GM21390 (cell line): Measurements from ENCODE around the gene NTN1.

Experiments used
- ATAC-seq: cut with Tn5 transposase; IDR thresholded peaks from one replicate; pipeline ENCODE4 v1.9.1; 2021; ENCODE audit not compliant: unreplicated experiment

The NTN1 gene

GRCh38 chr17:9035249-9035648, 13.9 kb downstream of the NTN1 start:
- ATAC-seq: no peak

DNA sequence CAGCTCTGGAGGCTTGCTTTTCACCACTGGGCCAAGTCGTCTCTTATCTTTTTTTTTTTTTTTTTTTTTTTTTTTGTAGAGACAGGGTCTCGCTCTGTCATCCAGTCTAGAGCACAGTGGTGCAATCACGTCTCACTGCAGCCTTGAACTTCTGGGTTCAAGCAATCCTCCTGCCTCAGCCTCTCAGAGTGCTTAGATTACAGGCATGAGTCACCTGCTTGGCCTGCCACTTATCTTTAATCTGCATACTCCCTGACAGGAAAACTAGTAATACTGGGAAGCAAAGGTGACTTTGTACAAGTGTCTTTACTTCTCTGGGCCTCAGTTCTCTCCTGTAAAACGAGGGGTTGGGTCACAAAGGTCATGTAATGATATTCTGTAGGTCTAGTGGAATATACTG, 15.0 kb downstream of the NTN1 start:
- ATAC-seq: no peak

DNA sequence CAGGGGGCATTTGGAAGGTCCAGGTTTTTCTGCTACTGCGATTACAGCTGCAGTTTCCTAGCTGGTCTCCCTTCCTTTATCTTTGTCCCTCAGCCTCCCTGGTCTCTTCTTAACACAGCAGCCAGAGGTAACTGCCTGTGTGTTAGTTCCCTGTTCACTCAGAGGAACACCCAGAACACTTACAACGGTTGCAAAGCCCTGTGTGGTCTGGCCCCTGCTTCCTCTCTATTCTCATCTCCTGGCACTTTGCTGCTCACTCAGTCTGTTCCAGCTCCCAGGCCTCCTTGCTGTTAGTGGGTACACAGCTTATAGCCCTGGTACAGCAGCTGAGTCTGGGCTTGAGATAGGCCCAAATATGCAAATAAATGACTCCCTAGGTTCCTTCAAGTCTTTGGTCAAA, 16.4 kb downstream of the NTN1 start:
- ATAC-seq: no peak

- ATAC-seq: no peak
These were observed 17.1 kb downstream of the NTN1 start for GRCh38 chr17:9038380-9038779.

DNA sequence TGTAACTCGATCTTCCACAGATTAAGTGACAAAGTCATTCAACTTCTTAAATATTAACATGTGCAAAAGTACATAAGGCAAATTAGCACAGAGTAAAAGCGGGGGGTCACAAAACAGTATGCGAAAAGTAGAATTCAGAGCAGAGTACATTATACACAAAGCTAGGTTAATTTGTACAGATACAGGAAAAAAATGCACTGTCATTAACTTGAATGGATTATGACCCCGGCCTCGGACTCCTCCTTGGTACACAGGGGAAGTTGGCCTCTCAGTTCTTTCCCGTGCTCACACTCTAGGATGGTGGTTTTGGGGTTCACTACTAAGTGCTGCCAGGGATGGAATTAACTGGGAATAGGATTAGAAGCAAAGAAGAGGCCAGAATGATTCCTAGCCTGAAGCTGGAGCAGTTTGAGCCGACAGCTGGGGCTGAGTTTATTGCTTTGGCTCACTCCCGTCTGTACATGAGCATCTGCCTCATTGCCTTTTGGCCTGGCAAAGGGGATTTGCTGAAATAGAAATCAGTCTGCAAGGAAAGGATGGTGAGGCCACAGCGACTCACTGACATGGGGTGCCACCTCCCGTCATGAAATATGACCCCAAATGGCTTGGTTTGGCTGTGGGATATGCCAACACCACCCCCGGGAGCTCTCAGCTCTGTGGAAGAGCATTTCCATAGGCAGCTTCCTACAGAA, 23.6 kb downstream of the NTN1 start:
- ATAC-seq: no peak

DNA sequence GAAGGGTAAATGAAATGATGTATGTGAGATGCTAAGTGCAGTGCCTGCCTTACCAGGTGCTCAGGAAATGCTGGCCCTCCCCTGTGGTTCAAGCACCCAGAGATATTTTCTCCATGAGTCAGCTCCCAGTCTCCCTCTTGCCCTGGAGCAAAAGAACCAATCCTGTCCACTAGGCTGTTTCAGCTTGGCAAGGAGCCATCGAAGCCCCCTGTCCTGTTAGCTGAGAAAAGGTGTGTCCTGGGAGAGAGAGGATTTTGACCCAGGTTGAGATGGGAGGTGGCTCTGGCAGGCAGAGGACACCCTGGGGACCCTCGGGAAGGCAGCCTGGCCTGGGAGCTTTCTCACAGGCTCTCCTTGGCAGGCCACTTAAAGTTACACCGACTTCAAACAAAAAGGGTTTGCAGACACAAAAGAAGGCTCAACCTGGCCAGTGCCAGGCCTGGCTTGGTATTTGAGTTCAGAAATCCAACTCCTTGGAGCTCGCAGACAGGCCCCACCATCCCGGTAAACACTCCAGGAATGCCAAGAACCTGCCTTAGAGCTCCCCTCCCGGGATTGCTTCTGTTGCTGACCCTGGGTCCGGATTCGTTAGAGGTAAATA, 29.6 kb downstream of the NTN1 start:
- ATAC-seq: no peak

DNA sequence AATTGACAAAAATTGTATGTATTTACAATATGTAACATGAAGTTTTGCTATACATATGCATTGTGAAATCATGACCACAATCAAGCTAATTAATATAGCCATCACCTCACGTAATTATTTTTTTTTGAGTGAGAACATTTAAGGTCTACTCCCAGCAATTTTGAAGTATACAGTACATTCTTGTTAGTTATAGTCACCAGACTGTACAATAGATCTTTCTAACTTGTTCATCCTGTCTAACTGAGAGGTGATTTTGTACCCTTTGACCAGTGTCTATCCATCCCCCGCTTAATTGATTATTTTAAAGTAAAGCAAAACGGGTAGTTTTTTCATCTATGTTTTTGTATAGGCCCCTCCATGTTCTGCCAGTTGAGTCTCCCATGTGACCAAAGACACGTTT, 30.3 kb downstream of the NTN1 start:
- ATAC-seq: no peak

DNA sequence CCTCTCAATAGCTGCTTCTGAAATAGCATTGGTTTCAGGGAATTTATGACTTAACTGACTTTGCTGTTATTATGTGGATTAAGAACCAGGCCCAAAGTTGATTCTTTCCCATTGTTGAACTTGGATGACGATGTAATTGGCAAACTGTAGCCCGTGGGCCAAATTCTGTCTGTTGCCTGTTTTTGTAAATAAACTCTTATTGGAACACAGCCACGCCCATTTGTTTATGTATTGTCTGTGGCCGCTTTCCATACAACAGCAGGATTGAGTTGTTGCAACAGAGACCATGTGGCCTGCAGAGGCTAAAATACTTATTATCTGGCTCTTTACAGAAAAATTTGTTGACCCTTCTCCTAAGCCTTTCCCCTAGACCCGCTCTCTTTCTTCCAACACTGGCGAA, 31.6 kb downstream of the NTN1 start:
- no peak for ATAC-seq

DNA sequence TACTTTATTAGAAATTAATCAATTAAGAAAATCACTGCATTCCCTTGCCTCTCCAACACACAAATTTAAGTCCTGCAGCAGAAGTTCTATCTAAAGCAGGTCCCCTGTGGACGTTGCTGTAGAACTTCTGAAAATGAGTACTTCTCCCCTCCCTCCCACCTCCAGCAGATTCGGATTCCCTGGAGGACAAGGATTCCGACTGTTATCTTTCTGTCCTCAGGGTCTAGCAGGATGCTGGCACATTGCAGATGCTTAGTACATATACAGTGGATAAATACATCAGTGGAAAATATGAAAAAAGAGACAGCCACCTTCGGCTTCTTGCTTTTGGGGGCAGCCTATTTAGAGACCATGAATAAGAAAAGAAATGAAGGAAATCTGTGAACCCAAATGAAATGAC, 32.1 kb downstream of the NTN1 start:
- ATAC-seq: no peak

DNA sequence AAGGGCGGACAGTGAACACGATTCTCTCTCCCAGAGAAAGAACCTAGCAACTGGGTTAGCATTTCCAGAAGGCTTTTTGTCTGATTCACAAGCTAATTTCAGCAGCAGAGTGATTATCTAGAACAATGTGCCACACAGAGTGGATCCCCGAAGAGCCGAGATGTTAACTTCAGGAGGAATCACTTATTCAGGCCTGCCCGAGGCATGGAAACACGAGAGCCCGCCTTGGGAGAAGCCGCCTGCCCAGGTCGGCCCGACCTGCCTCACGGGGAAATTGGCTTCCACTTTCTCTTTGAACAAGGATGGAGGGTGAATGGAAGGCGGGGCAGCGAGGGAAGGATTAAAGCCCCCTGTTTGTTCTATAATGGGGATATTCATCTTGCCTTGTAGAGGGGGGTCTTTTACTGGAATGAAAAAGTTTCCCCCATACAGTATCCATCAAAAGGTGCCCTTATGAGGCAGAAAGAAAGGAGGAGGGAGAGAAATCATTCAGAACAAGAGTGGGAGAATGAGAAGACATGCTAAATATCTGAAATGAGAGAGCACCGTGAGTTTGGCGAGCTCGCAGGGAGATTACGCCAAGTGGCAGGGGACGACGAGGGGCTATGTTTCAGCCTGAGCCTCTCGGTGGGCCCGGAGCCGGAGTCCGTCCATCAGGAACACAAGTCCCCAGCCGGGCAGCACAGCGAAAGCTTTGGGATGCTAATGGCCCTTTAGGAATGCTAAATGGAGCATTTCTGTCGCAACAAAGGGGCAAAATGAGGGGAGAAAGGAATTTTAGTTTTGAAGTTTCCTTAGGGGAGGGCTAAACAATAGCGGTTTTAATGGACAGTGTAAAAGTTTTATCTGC, 33.0 kb downstream of the NTN1 start:
- no peak for ATAC-seq

DNA sequence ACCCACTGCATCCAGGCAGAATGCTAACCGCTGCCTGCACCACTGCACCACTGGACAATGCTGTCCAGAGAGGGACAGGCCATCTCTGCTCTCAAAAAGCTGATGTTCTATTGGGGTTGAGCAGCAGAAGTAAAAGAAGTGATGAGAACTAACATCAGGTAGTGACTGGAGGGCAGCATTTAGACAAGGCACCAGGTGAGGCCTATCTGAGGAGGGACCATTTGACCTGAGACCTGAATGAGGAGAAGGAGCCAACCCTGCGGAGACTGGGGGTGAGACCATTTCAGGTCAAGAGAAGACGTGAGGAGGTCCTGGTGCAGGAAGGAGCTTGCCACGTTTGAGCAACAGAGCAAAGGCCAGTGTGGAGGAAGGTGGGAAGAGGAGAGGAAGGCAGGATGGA, 34.0 kb downstream of the NTN1 start:
- ATAC-seq: no peak

- ATAC-seq: no peak
These were observed 35.3 kb downstream of the NTN1 start for GRCh38 chr17:9056566-9056965.

- no peak for ATAC-seq
These were observed 36.0 kb downstream of the NTN1 start for GRCh38 chr17:9057310-9057709.

- ATAC-seq: no peak
These were observed 41.1 kb downstream of the NTN1 start for GRCh38 chr17:9062399-9062902.

DNA sequence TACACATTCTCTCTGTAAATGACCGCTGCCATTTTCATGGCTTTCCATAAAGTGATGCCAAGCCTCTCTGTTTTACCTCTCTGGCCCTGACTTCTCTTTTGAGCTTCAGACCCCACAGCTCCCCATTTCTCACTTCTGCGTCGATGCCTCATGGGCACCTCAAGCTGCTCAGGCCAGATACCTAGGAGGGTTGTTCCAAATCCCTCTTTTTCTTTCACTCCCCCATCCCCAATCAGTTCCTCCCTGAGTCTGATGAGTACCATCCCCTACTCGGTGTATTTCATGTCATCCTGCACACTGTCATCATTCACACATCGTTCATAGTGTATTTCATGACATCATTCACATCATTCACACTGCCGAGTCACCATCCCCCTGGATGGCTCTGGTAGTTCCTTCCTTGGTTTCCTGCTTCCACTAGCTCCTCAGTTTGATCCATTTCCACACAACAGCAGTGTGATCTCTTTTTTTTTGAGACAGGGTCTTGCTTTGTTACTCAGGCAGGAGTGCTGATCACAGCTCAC, 43.1 kb downstream of the NTN1 start:
- no peak for ATAC-seq

GRCh38 chr17:9071016-9071415, 49.7 kb downstream of the NTN1 start:
- no peak for ATAC-seq

DNA sequence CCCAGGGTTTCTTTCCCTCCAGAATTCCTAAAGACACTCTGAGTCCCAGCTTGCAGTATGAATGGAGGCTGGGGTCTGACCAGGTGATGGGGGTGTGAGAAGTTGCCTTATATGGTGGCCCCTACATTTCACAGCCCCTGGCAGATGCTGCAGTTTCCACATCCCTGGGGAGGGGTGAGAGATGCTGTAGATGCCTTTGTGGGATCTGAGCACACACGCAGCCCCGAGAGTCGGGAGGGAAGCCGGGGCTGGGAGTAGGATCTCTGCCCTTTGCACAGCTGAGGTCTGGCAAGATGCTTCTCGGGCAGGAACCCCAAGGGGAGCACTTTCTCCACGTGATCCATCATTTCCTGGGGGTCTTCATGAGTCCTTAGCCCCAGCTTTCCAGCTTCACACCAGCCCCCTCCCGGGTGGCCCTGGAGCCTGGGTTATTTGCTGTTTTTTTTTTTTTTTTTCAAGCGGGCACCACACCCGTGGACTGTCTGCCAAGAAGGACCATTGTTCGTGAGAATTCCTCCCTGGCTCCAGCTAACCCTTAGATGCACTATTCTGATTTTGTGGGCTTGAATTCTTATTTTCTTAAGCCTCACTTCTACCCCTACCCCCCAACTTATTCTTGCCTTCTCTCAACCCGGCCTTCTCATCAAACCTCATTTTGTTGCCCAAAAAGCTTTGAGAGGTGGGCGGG, 50.6 kb downstream of the NTN1 start:
- no peak for ATAC-seq

DNA sequence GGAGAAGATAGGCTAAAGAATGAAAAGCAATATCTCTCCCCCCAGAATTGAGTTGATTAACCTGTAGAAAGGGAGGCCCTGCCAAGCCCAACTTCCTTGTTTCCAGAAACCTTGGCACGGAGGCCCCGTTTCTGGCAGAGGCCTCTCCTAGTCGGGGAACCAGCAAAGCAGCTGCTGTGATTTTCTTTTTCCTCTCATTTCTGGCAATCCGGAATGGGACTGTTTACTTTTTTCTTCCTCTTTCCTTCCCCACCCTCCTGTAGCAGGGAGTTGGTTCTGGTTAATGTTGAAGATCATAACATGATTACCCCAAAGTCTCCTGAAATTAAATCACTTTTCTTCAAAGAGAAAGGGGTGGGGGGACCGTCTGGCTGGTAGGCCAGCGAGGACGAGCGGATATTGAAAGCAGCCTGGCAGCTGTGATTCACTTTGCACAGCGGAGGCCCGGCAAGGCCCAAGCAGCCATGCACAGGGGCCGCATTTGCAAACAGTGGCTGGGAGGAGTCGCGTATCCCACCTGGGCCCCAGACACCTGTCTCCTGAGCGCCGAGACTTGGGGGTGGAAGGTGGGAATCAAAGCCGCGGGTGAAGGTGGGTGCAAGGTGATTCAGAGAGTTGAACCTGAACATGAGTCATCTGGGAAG, 51.5 kb downstream of the NTN1 start:
- ATAC-seq: no peak

DNA sequence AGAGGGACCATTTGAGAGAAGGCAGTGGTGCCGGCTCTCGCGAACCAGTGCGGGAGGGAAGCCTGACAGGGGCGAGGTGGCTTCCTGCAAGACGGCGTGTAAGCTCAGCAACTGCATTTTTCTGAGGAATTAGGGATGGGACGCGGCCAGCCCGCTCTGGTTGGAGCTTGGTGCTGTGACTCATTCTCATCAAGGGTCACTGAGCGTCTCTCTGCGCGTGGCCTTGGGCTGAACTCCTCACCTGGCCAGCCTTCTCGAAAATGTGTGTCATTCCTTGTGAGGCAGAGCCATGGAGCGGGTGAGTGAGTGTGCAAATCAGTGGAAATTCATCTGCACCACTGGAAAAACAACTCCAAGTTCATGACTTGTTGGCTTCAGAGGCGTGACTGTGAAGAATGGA, 52.8 kb downstream of the NTN1 start:
- no peak for ATAC-seq

- no peak for ATAC-seq
These were observed 58.3 kb downstream of the NTN1 start for GRCh38 chr17:9079461-9080103.
